COLO829 (cell line): Measurements from ENCODE around the gene ZNF480.
"Not testable (repeated sequence)": the region's sequence is repeated elsewhere in the genome, so short reads cannot be mapped to it uniquely, and the experiment has no call there.

Source experiments
- DNase-seq: peaks from one replicate; pipeline ENCODE4 v3.0.0; 2012; ENCODE audit warnings: low spot score

The ZNF480 gene

DNA sequence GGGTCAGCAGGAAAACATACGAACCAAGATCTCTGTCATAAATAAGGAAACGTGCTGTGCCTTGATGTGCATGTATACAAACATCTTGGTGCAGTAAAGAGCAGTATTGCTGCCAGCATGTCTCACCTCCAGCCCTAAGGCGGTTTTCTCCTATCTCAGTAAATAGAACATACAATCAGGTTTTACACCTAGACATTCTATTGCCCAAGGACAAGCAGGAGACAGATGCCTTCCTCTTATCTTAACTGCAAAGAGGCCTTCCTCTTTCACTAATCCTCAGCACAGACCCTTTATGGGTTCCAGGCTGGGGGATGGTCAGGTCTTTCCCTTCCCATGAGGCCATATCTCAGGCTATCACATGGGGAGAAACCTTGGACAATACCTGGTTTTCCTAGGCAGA is 42.1 kb downstream of the ZNF480 start:
- not testable (repeated sequence) for DNase-seq

DNA sequence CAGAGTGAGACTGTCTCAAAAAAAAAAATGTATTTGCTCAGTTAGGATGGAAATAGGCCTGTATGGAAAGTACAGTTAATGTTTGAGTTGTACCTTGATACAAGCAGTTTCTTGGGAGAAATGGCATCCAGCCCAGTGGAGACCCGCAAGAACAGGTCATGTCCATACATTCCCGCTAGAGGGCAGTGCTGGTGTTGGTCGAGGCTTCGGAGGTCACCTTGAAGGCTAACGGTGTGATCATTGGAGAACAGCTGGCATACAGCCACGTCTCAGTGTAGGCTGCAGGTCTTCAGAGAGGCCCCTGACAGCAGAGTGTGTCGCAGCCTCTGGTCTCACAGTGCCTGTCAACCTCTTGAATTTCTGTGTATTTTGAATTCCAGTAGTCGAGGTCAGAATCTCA is 46.6 kb downstream of the ZNF480 start:
- no peak for DNase-seq

DNA sequence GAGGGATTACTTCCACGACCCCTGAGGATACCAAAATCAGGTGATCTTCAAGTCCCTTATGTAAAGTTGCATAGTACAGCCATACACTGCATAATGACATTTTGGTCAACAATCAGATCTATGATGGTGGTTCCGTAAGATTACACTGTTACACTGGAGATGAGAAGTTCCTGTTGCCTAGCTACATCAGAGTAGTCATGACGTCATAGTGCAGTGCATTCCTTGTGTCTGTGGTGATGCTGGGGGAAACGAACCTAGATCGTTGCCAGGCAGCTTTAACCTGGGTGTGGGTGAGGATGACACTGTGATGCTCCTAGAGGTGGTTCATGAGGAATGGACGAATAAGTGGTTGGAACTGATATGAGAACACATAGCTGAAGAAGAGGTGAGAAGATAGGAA is 48.2 kb downstream of the ZNF480 start:
- DNase-seq, result no peak

DNA sequence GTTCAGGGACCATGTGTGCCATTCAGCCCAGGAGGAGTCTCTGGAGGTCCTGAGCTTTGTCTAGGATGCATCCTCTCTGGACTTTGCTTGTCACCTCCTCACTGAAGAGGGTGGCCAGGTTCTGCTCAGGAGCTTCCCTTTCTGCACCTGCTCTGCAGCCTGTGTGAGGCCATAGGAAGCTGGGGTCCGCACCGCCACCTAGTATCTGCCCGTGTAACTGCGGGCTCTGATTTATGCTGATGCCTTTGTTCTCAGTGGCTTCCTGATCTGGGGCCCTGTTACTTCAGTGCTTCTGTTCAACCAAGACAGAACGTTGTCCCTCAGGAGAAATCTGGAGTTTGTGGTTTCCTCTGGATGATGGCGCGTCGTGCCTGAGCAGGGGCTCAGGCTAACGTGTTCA is 54.5 kb downstream of the ZNF480 start:
- DNase-seq, result no peak

DNA sequence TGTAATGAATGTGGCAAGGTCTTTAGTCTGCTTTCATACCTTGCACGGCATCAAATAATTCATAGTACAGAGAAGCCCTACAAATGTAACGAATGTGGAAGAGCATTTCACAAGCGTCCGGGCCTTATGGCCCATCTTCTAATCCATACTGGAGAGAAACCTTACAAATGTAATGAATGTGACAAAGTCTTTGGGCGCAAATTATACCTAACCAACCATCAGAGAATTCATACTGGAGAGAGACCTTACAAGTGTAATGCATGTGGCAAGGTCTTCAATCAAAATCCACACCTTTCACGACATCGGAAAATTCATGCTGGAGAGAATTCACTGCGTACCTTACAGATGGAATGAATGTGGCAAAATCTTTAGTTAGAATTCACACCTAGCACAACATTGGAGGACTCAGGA is 69.5 kb downstream of the ZNF480 start:
- no peak for DNase-seq

DNA sequence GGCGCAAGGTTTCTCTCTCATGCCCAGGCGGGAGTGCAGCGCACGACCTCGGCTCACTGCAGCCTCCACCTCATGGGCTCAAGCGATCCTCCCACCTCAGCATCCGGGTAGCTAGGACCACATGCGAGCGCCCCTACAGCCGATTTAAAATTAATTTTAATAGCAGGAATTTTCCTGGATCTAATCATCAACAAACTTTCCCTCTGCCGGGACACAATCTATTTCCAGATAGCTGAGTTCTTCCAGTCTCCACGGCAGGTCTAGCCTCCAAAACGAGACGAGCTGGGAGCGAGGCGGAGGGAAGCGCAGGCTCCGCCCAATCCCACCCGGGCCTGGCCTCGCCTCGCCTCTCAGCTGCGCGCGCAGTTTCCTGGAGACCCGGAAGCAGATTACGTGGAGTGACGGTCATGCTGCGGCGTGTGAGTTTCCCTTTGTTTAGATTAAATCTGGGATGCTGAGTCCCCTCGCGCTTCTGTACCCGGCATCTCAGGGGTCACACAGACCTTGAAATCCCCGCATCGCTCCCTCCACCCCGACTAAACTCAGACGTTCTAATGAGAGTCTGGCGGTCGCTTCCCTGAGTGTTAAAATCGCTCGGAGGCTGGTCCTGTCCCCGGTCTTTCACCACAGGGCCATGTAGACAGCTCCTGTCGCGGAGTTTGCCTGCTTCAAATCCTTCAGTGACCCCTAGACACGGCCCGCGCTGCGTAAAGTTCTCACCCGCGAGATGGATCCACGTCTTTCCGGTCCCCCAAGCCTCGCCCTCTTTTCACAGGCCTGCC is 72.8 kb downstream of the ZNF480 start, which contains the start of gene ZNF880:
Gene ZNF880, plus strand, starts transcription at position 365 of the 782 bp plus-strand sequence. Its CDS starts 43 bp downstream, at position 408.
- peak; percentile 65 for DNase-seq

DNA sequence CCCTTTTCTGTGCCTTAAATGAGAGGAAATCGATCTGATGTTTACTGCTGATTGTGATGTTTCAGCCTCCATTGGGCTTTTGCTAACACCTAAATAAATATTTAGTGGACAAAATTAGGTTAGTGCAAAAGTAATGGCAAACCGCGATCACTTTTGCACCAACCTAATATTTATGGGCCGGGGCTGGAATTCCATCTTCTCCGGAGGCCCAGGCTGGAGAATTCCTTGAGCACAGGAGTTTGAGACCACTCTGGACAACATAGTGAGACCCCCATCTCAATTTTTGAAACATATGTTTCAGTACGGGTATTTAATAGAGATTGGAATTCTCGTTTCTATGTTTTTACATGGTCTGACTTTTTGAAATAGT is 73.4 kb downstream of the ZNF480 start:
- DNase-seq, result no peak
